Fibroblast of gingiva (primary cell): ENCODE results near the gene SRSF5.
"Not testable (repeated sequence)": the region's sequence is repeated elsewhere in the genome, so short reads cannot be mapped to it uniquely, and the experiment has no call there.

ENCODE experiments used
- DNase-seq: peaks from one replicate; pipeline ENCODE4 v3.0.0-alpha.2; 2011; ENCODE audit warnings: low read depth

The SRSF5 gene

GRCh38 chr14:69808919-69809808 is 42.2 kb downstream of the SRSF5 start:
- no peak for DNase-seq

- DNase-seq = no peak
These were observed 44.4 kb downstream of the SRSF5 start for GRCh38 chr14:69811227-69811867.

- no peak for DNase-seq
These were observed 44.9 kb downstream of the SRSF5 start for GRCh38 chr14:69811868-69812252.

GRCh38 chr14:69812711-69813110 is 45.8 kb downstream of the SRSF5 start:
- no peak for DNase-seq

- DNase-seq = not testable (repeated sequence)
These were observed 46.4 kb downstream of the SRSF5 start for GRCh38 chr14:69813346-69813745.

GRCh38 chr14:69814397-69814796 is 47.5 kb downstream of the SRSF5 start:
- no peak for DNase-seq

GRCh38 chr14:69815556-69815955 is 48.6 kb downstream of the SRSF5 start:
- no peak for DNase-seq

- DNase-seq = no peak
These were observed 49.3 kb downstream of the SRSF5 start for GRCh38 chr14:69816216-69816615.

GRCh38 chr14:69818758-69819191 is 51.8 kb downstream of the SRSF5 start:
- peak; percentile 36 for DNase-seq

GRCh38 chr14:69819607-69820006 is 52.7 kb downstream of the SRSF5 start:
- DNase-seq = no peak

- no peak for DNase-seq
These were observed 54.0 kb downstream of the SRSF5 start for GRCh38 chr14:69820991-69821390.
